ENCODE data around the gene ERG28.
"Not testable (repeated sequence)": the region's sequence is repeated elsewhere in the genome, so short reads cannot be mapped to it uniquely, and the experiment has no call there.

Gene ERG28

GRCh38 chr14:75604979-75605851 lies 55.5 kb downstream of the ERG28 start:
- no peak overlapping the region for H3K27ac ChIP-seq
- TF ChIP-seq CTCF (conservative IDR thresholded peaks at IDR 0.05; ENCODE audit: low read depth, low read length): no peak
- H3K4me3 ChIP-seq (IDR thresholded peaks at IDR 0.05; ENCODE audit: insufficient read depth, low read depth, low read length): no peak overlapping the region

GRCh38 chr14:75602503-75602902 lies 58.2 kb downstream of the ERG28 start:
- Histone ChIP-seq H3K4me2 (no peak overlapping the region), H3K27me3 (ENCODE audit: insufficient read depth, low read depth) (no peaks in the 10 kb centered on the region), H3K27ac (no peak overlapping the region), H3K79me2 (ENCODE audit: insufficient read depth, low read depth) (no peaks in the 10 kb centered on the region), H2AFZ (ENCODE audit: low read depth) (no peak overlapping the region), H4K20me1 (ENCODE audit: insufficient read depth) (no peaks in the 10 kb centered on the region), H3K9ac (no peak overlapping the region), H3K36me3 (ENCODE audit: insufficient read depth) (no peaks in the 10 kb centered on the region), H3K4me3 (IDR thresholded peaks at IDR 0.05; ENCODE audit: insufficient read depth, low read depth, low read length) (no peak overlapping the region), H3K4me1 (ENCODE audit: low read depth, poor library complexity, severe bottlenecking) (no peaks in the 10 kb centered on the region)
- TF ChIP-seq CTCF (conservative IDR thresholded peaks at IDR 0.05; ENCODE audit: low read depth, low read length): no peak

More at GRCh38 chr14:75604979-75605851, 55.5 kb downstream of the ERG28 start:
- Histone ChIP-seq H2AFZ (ENCODE audit: low read depth) (no peak overlapping the region), H3K4me1 (ENCODE audit: low read depth, poor library complexity, severe bottlenecking) (no peaks in the 10 kb centered on the region), H3K9ac (no peak overlapping the region), H3K27me3 (ENCODE audit: insufficient read depth, low read depth) (no peaks in the 10 kb centered on the region), H3K36me3 (ENCODE audit: insufficient read depth) (no peaks in the 10 kb centered on the region), H3K79me2 (ENCODE audit: insufficient read depth, low read depth) (no peaks in the 10 kb centered on the region), H3K4me2 (no peak overlapping the region), H4K20me1 (ENCODE audit: insufficient read depth) (no peaks in the 10 kb centered on the region)

- H3K79me2 ChIP-seq (ENCODE audit: insufficient read depth, low read depth); H3K4me3 ChIP-seq (IDR thresholded peaks at IDR 0.05; ENCODE audit: insufficient read depth, low read depth, low read length); H3K27me3 ChIP-seq (ENCODE audit: insufficient read depth, low read depth); H4K20me1 ChIP-seq (ENCODE audit: insufficient read depth); H3K27ac ChIP-seq; H3K4me2 ChIP-seq; H2AFZ ChIP-seq (ENCODE audit: low read depth); H3K9ac ChIP-seq; H3K36me3 ChIP-seq (ENCODE audit: insufficient read depth); H3K4me1 ChIP-seq (ENCODE audit: low read depth, poor library complexity, severe bottlenecking): not testable (repeated sequence)
Measured at GRCh38 chr14:75601061-75601460, 59.6 kb downstream of the ERG28 start.

GRCh38 chr14:75600100-75600499 lies 60.6 kb downstream of the ERG28 start:
- H3K4me1 ChIP-seq (ENCODE audit: low read depth, poor library complexity, severe bottlenecking); H4K20me1 ChIP-seq (ENCODE audit: insufficient read depth); H3K4me3 ChIP-seq (IDR thresholded peaks at IDR 0.05; ENCODE audit: insufficient read depth, low read depth, low read length); H3K4me2 ChIP-seq; H3K9ac ChIP-seq; H2AFZ ChIP-seq (ENCODE audit: low read depth); H3K27ac ChIP-seq; H3K79me2 ChIP-seq (ENCODE audit: insufficient read depth, low read depth); H3K36me3 ChIP-seq (ENCODE audit: insufficient read depth); H3K27me3 ChIP-seq (ENCODE audit: insufficient read depth, low read depth): not testable (repeated sequence)
